CD4-positive, alpha-beta T cell treated with Interleukin-15 for 4 hours (primary cell): ENCODE measurements around the gene CACNB2.

Experiments
- DNase-seq: peaks from one replicate; pipeline ENCODE4 v3.0.0-alpha.2; 2020; ENCODE audit warnings: low spot score

CACNB2 gene

GRCh38 chr10:18293536-18294510 is 153.6 kb downstream of the CACNB2 start:
- DNase-seq = no peak

- DNase-seq = no peak
These were observed 154.4 kb downstream of the CACNB2 start for GRCh38 chr10:18294633-18295032.

- DNase-seq = no peak
These were observed 157.4 kb downstream of the CACNB2 start for GRCh38 chr10:18297659-18298058.

- no peak for DNase-seq
These were observed 158.0 kb downstream of the CACNB2 start for GRCh38 chr10:18298256-18298655.

- no peak for DNase-seq
These were observed 163.9 kb downstream of the CACNB2 start for GRCh38 chr10:18303851-18304801.

- DNase-seq = no peak
These were observed 165.8 kb downstream of the CACNB2 start for GRCh38 chr10:18306031-18306430.

GRCh38 chr10:18308600-18308999 is 168.4 kb downstream of the CACNB2 start:
- no peak for DNase-seq

- DNase-seq = no peak
These were observed 170.5 kb downstream of the CACNB2 start for GRCh38 chr10:18310761-18311160.

- no peak for DNase-seq
These were observed 172.3 kb downstream of the CACNB2 start for GRCh38 chr10:18312374-18313139.

GRCh38 chr10:18313140-18313530 is 172.9 kb downstream of the CACNB2 start:
- DNase-seq = no peak

GRCh38 chr10:18313626-18314025 is 173.4 kb downstream of the CACNB2 start:
- DNase-seq = no peak

GRCh38 chr10:18319628-18320027 is 179.4 kb downstream of the CACNB2 start:
- DNase-seq = no peak

- no peak for DNase-seq
These were observed 181.1 kb downstream of the CACNB2 start for GRCh38 chr10:18321371-18321770.

GRCh38 chr10:18323916-18324315 is 183.7 kb downstream of the CACNB2 start:
- DNase-seq = no peak

GRCh38 chr10:18325410-18325809 is 185.2 kb downstream of the CACNB2 start:
- DNase-seq = no peak

- DNase-seq = no peak
These were observed 185.8 kb downstream of the CACNB2 start for GRCh38 chr10:18325889-18326531.

GRCh38 chr10:18328941-18329340 is 188.7 kb downstream of the CACNB2 start:
- DNase-seq = no peak

GRCh38 chr10:18332048-18332447 is 191.8 kb downstream of the CACNB2 start:
- DNase-seq = no peak

- DNase-seq = no peak
These were observed 192.3 kb downstream of the CACNB2 start for GRCh38 chr10:18332484-18332883.

- DNase-seq = no peak
These were observed 193.4 kb downstream of the CACNB2 start for GRCh38 chr10:18333621-18334020.

- DNase-seq = no peak
These were observed 194.1 kb downstream of the CACNB2 start for GRCh38 chr10:18334116-18334867.
